GM18951 (cell line): Measurements from ENCODE around the gene AUTS2.

ENCODE experiments used
- POLR2A ChIP-seq: IDR thresholded peaks from 4 replicates; pipeline ENCODE4 v1.6.1; 2011; ENCODE audit warnings: mild to moderate bottlenecking; ENCODE audit not compliant: insufficient read length, insufficient read depth; ENCODE audit errors: extremely low read depth
- in situ Hi-C: fragments of 300-500 bp; cut with MboI; formaldehyde crosslinking; loops from one replicate; pipeline ENCODE4 v1.12.0; 2022; ENCODE audit warnings: low sequenced_read_pairs, mixed read lengths, inconsistent platforms; ENCODE audit not compliant: unreplicated experiment

Gene AUTS2

DNA sequence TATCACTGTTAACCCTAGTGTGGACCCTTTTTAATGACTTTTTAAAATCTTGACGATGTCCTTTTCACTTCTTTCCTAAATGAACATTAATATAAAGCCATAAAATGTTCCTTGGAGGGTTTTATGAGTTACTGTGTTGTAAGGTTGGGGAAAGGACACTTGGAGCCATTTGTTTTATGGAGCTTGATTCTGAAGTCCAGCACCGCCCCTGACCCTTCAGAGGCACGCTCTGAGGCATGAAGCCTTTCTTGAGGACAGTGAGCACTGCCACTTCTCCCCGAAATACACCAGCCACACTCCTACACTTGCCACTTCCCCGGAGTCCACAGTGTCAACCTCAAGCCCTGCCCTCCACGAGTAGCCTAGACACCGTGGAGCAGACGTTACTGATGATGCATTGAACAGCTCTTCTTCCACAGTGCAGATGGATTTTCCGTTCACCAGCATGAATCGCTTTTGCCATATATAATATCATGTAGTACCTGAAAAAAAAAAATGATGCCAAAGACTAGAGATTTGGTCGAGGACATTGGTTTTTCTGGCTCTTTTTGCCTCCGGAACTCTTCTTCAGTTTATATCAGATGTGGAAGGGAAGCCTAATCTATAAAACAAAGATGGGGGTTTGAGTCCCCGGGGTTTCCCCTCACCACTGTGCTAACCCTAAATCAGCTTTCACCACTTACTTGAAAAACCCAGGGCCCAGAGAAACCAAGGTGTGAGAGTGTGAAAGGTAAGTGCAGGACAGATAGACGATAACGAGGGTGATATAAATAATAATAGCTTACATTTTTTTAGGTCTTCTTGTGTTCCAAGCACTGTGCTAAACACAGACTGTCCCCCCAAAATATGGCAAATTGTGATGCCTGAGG lies 881.1 kb downstream of the AUTS2 start:
- in situ Hi-C loops = no loop called here

DNA sequence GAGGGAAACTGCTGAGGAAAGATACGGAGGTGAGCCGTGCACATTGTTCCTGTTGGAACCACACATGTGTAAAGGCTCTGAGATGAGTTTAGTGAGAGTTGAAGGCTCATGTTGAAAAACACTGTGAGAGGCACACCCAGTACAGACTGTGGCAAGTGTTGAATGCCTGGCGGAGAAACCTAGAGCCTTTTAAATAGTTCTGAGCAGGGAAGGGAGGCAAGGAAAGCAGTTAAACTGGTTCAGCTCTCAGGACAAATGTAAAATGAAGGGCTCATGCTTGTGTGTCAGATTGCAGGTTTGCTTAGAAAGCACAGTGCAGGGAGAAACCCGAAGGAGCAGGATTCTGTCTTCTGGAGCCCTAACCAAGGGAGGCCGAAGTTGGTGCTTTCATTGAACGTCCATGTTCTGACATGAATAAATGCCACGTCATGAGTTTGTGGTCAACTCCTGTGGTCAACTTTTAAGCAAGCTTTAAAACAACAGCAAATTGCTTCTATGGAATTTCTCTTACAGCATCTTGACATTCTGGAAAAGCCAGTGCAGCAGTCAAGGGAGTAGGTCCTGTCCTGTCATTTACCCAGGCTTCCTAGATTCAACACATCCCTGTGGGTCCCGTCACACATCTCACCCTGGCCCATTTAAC lies 882.8 kb downstream of the AUTS2 start:
- in situ Hi-C loops = no loop called here
- TF ChIP-seq POLR2A = no peak

More for the DNA sequence above, 881.1 kb downstream of the AUTS2 start:
- TF ChIP-seq POLR2A = no peak

DNA sequence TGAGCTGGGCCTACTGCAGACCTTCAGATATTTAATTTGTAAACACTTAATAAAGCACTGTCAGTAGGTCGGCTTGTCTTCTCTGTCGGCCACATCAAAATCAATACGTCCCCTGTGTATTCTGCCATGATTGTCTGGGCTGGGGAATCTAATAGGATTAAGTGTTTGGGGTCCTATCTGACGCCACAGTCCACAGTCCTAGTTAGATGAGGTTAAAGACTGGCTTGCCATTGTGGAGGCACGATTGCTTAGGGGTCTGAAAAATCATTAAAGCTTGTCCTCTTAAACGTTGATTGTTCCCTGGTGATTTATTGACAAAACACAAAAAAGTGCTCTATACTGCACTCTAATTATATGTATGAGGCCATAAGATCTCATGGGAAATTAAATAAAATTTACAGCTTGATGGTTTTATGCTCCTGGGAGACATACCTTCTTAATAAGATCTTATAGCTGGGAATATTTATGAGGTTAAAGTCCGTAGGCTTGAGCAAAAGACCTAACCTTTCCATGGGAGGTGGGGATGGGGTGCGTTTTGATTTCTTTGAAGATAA lies 883.4 kb downstream of the AUTS2 start:
- in situ Hi-C loops = no loop called here
- no peak for TF ChIP-seq POLR2A

DNA sequence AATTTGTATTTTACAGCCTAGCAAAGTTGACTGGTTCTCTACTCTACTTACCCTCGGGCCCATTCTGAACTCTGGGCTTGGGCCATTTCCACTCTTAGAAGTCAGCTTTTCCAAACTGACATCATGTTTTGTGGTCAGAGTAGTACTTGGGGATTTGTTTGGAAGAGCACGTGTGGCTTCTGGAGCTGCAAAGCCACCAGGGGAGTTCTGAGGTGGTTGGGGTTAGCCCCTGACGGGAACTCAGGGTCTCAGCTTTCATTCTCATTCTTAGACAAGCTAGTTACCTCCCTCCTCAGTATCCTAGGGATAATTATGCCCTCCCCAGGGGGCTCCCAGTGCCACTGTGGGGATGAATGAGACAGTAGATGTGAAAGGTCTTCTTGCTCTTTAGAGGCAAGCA lies 886.0 kb downstream of the AUTS2 start:
- no peak for TF ChIP-seq POLR2A
- in situ Hi-C loops = no loop called here

DNA sequence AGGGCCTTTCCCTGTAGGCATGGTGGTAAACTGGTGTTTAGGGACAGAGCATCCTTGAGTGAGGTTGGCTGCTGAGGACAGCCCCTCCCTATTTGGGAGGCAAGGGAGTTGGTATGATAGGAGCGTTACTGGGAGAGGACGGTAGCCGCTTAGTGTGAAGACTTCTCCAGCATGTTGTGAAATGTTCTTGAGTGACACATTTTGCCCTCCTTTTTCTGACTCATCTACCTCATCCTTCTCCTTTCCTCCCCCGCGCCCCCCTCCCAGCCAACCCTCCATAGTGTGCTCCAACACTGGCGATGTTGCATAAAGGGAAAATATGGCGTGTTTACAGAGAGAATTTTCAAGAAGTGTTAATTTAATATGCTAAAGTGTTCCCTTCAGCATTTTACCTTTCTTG lies 888.7 kb downstream of the AUTS2 start:
- no peak for TF ChIP-seq POLR2A
- in situ Hi-C loops = no loop called here

DNA sequence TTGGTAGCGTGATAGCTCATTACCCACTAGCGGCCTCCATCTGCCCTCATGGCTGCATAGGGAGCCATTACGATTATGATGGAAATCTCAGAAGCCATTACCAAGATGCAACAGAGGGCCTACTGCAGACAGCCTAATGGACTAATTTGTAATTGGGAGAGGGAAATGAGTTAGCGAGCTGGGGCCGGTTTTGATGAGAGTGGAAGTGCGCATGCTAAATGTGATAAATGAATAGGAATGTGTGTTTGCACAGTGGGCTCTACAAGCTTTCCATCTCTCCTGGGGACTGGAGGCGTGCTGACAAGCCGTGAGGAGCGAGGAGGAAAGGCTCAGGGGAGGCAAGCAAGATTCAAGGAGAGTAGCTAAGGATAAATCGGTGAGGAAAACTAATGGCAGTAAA lies 889.2 kb downstream of the AUTS2 start:
- in situ Hi-C loops = no loop called here
- TF ChIP-seq POLR2A = no peak

DNA sequence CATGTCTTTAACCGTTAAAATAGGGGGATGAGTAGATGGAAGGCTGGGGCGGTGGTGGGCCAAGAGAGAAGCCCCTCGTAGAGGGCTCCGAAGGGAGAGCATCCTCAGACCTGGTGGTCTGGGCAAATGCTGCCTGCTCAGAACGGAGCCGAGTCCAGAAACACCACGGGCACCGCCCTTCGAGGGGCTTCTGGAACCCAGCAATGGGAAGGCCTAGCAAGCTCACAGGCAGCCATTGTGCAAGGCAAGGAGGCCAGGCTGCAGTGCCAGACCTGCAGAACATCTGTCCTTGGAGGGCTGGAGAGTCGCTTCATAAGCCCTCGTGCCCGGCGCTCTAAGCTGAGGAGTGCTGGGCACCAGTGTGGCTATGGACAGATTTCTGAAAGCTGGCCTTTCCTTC lies 889.6 kb downstream of the AUTS2 start:
- in situ Hi-C loops = no loop called here
- no peak for TF ChIP-seq POLR2A

DNA sequence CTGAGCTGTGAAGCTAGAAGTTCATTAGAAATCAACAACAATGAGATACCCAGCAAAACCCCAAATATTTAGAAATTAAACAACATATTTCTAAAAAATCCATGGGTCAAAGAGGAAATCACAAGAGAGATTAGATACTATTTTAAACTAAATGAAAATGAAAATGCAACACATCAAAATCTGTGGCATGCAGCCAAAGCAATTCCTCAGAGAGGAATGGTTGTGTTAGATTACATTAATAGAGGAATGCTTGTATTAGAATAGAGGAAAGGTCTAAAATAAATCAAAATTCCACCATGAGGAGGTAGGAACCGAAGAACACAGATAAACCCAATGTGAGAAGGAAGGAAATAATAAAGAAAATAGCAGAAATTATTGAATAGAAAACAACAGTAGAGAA lies 891.5 kb downstream of the AUTS2 start:
- in situ Hi-C loops = no loop called here
- no peak for TF ChIP-seq POLR2A

DNA sequence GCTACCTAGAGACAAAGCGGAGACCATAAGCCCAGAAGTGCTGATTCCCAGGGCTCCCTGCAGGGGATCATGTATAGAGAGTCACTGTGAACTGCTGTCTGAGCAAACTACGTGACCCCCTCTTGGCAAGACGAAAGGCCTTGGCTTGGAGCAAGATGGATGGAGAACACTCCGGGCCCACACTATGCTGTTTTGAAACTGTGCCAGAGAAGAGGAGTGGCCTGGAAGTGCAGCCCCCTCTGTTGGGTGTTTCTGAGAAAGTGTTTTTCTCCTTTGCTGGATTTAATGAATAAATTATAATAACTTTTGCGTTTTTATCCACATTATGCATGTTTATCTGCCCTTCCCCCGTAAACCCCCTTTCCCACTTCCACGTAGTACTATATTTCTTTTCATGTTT lies 894.4 kb downstream of the AUTS2 start:
- in situ Hi-C loops = no loop called here
- no peak for TF ChIP-seq POLR2A

DNA sequence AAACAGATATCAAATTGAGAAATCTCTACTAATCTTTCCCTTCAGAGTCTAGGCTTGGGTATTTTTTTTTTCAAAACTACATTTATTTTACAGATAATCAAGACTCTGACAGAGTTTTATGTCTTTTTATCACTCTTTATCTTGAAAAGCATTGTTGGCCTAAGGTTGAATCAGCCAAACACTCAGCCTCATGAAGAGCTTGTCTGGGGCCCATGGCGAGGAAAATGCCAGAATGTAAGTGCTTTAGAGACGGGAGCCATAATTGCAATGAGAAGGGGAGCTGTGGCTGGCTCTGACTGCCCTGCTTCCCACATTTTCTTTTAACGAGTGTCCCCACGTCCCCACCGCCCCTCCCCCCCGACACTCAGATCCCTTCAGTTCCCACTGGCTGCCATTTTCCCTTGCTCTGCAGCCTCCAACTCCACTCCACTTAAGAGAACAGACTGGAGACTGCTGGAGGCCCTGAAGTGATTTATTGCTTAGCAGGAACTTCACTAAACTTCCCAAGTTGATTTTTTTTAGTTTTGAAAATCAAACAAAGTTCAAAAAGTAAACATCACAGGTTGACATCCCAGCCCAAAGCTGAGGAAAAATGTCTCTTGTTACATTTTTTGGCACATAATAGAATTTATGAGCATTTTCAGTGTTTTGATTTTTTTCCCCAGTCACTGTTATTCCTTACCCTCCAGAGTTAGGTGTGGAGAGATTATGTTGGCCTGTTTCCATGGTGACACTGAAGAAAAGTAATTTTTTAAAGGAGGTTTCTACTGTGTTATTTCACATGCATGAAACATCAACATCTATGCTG lies 896.2 kb downstream of the AUTS2 start:
- in situ Hi-C loops = no loop called here
- no peak for TF ChIP-seq POLR2A

DNA sequence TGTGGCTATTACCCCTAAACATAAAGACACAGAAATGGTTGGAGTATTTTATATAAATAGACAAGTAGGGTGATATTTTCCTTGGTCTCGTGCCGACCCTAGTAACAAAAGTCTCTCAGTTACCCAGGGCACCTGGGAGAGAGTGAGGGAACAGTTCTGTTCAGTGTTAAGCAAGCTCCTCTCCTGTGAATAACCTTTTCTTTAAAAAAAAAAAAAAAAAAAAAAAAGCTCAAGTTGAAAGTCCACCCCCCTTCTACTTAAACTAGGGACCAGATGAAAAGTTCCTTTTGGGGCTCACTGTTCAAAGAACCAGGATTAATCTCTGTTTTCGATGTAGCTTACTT lies 896.7 kb downstream of the AUTS2 start:
- TF ChIP-seq POLR2A = no peak
- in situ Hi-C loops = no loop called here

DNA sequence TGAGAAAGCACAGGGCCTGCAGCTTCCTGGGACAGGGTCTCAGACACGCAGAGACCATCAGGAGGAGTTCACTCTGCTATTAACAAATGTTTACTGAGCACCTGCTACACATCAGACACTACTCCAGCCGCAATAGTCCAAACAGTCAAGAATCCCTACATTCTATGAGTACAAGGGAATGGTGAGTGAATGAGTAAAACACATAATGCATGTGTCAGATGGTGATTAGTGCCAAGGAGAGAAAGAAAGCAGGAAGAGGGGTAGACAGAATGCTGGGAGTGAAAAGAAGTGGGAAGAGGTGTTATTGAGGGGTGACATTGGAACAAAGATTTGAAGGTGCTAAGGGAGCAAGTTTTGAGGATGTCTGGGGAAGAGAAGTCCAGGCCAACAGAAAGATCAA lies 899.5 kb downstream of the AUTS2 start:
- in situ Hi-C loops = no loop called here
- no peak for TF ChIP-seq POLR2A

DNA sequence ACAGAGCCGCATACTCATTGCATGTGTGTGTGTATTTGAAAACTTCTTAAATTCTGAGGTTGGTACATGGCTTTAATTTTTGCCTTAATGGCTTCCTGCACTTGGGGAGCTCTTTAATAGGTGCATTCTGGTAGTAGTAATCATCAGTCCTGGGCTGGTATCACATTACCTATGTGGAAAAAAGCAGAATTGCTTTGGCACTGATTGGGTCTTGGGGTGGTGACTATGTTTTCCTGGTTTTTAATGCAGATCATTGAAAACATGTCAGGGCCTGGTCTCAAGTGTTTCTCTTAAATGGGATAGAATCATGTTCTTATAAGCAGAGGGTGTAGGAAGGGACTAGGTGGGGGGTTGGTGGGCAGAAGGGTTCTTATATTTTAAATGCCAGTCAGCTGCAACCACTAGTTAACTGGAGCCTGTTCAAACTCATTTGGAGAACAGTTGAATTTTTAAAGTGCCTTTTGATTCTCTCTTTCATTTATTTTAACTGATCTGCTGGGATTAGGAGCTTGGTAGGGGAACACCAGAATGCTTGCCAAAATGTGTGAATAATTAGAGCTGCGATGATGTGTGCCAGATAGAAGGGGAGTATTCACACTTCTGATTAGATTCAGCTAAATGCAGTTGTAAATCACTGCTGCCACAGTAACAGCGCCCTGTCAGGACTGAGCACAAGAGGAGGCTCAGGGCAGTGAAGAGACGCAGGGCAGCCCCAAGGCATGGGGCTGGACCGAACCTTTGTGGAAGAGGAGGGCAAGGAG lies 900.1 kb downstream of the AUTS2 start:
- in situ Hi-C loops = no loop called here

DNA sequence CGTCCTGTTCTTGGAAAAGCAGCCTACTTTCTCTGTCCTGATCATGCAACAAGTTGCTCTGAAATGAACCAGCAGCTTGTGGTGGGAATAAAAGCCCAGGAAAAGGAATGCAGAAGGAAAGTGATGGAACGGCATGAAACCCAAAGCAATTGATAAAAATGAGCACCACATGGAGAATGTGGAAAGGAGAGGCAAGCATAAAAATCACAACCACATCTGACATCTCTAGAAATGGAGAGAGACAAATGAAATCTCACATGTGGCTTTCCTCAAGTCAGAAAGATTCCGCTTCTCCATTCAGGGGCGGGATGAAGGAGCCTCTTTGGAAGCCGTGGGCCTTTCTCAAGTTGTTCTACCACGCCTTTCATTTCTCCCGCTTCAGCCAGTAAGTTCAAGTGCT lies 902.0 kb downstream of the AUTS2 start:
- TF ChIP-seq POLR2A = no peak
- in situ Hi-C loops = no loop called here

More for the DNA sequence above, 900.1 kb downstream of the AUTS2 start:
- no peak for TF ChIP-seq POLR2A
